ENCODE data around the gene TMEM131L.

The TMEM131L gene

GRCh38 chr4:153538487-153539357 is 72.6 kb downstream of the TMEM131L start:
- TF ChIP-seq, protein P1, sequence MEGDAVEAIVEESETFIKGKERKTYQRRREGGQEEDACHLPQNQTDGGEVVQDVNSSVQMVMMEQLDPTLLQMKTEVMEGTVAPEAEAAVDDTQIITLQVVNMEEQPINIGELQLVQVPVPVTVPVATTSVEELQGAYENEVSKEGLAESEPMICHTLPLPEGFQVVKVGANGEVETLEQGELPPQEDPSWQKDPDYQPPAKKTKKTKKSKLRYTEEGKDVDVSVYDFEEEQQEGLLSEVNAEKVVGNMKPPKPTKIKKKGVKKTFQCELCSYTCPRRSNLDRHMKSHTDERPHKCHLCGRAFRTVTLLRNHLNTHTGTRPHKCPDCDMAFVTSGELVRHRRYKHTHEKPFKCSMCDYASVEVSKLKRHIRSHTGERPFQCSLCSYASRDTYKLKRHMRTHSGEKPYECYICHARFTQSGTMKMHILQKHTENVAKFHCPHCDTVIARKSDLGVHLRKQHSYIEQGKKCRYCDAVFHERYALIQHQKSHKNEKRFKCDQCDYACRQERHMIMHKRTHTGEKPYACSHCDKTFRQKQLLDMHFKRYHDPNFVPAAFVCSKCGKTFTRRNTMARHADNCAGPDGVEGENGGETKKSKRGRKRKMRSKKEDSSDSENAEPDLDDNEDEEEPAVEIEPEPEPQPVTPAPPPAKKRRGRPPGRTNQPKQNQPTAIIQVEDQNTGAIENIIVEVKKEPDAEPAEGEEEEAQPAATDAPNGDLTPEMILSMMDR (IDR thresholded peaks at IDR 0.05; ENCODE audit: low read depth, low read length): no peak
- H3K4me3 ChIP-seq (ENCODE audit: low read depth, low read length): no peak overlapping the region

GRCh38 chr4:153539422-153539821 is 73.3 kb downstream of the TMEM131L start:
- no peak overlapping the region for H3K4me3 ChIP-seq (ENCODE audit: low read depth, low read length)
- TF ChIP-seq, protein P1 (IDR thresholded peaks at IDR 0.05; ENCODE audit: low read depth, low read length): no peak

- TF ChIP-seq, protein P1 (IDR thresholded peaks at IDR 0.05; ENCODE audit: low read depth, low read length): no peak
- no peak overlapping the region for H3K4me3 ChIP-seq (ENCODE audit: low read depth, low read length)
Observed at GRCh38 chr4:153541456-153542096, 75.4 kb downstream of the TMEM131L start.

- no peak overlapping the region for H3K4me3 ChIP-seq (ENCODE audit: low read depth, low read length)
- TF ChIP-seq, protein P1 (IDR thresholded peaks at IDR 0.05; ENCODE audit: low read depth, low read length): no peak
Observed at GRCh38 chr4:153542131-153542530, 76.0 kb downstream of the TMEM131L start.

GRCh38 chr4:153542834-153543233 is 76.7 kb downstream of the TMEM131L start:
- TF ChIP-seq, protein P1 (IDR thresholded peaks at IDR 0.05; ENCODE audit: low read depth, low read length): no peak
- H3K4me3 ChIP-seq (ENCODE audit: low read depth, low read length): no peak overlapping the region

- H3K4me3 ChIP-seq (ENCODE audit: low read depth, low read length): no peak overlapping the region
- TF ChIP-seq, protein P1 (IDR thresholded peaks at IDR 0.05; ENCODE audit: low read depth, low read length): no peak
Observed at GRCh38 chr4:153543351-153543750, 77.2 kb downstream of the TMEM131L start.

- TF ChIP-seq, protein P1 (IDR thresholded peaks at IDR 0.05; ENCODE audit: low read depth, low read length): no peak
- no peak overlapping the region for H3K4me3 ChIP-seq (ENCODE audit: low read depth, low read length)
Observed at GRCh38 chr4:153545822-153546221, 79.7 kb downstream of the TMEM131L start.
